HG03108 (cell line): ENCODE results near the gene NR1H4.
"Not testable (repeated sequence)": the region's sequence is repeated elsewhere in the genome, so short reads cannot be mapped to it uniquely, and the experiment has no call there.

ENCODE experiments used
- ATAC-seq: cut with Tn5 transposase; IDR thresholded peaks from one replicate; pipeline ENCODE4 v1.9.1; 2021; ENCODE audit warnings: moderate library complexity; ENCODE audit not compliant: unreplicated experiment

The NR1H4 gene

DNA sequence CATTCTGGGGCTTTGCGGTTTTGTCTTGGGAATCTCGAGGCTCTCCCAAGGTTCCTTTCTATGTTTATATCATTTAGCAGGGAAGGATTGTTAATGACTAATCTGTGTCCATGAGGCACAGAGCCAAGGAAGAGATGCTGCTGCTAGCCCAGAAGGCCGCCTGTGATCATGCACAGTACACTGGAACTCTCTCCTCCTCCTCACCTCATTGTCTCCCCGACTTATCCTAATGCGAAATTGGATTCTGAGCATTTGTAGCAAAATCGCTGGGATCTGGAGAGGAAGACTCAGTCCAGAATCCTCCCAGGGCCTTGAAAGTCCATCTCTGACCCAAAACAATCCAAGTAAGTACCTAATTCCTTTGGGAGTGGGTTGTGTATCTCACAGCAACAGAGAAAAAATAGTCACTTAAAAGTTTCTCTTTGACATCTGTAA, at the start of gene NR1H4:
NR1H4 (plus strand) TSS at position 151 of the 435 bp plus-strand sequence. CDS start 19,458 bp downstream, outside the sequence.
- no peak for ATAC-seq

GRCh38 chr12:100426145-100426544, 47.5 kb upstream of the NR1H4 start:
- ATAC-seq = no peak

DNA sequence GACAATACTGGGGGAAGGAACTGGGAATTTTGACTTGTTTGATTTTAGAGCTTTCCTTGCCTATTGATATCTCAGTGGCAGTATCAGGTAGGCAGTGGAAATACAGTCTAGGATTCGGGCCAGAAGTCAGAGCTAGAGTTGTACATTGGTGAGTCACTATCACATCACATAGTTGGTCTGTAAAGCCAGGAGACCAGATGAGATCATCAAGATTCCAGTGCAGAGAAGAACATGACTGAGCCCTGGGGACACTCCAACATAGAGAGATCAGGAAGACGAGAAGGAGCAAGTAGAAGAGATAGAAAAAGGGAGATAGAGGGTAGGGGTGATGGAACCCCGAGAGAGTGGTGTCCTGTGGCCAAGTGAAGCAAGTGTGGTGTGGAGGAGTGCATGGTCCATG, 46.6 kb upstream of the NR1H4 start:
- no peak for ATAC-seq

DNA sequence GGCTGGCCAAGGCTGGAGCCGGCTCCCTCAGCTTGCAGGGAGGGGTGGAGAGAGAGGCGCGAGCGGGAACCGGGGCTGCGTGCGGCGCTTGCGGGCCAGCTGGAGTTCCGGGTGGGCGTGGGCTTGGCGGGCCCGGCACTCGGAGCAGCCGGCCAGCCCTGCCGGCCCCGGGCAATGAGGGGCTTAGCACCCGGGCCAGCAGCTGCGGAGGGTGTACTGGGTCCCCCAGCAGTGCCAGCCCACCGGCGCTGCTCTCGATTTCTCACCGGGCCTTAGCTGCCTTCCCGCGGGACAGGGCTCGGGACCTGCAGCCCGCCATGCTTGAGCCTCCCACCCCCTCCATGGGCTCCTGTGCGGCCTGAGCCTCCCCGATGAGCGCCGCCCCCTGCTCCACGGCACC, 43.4 kb upstream of the NR1H4 start:
- ATAC-seq = not testable (repeated sequence)

DNA sequence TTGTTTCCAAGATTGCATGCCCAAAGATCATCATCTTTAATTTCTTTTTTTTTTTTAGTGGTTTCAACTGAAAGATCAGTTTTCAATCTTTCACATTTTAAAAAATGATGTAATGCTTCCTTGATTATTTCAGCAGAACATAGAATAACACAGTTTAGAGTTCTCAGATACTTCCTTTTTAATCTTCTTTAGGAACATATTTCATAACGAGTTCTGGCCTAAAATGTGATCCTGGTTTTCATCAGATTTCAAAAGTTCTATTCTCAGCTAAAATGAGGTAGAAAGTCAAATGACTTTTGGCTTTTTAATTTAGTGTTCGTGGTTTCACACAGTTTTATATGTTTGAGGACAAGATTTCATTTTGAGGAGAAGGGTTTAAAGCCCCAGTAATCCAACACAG, 40.0 kb upstream of the NR1H4 start:
- no peak for ATAC-seq

DNA sequence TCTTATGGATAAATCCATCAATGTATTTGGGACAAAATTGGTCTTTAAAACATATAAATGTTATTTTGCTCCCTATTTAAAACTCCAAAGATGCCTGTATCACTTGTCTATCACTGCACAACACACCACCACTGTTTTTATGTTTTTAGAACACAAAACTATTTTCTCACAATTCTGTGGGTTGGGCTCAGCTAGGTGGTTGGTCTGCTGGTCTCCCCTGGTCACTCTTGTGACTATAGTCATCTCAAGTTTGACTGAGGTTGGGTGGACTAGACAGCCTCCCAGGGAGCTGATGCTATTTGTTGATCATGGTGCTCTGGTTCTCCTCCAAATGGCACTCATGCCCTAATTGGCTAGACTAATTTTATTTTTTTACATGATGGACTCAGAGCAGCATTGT, 39.5 kb upstream of the NR1H4 start:
- ATAC-seq = no peak

GRCh38 chr12:100435957-100436356, 37.7 kb upstream of the NR1H4 start:
- ATAC-seq = no peak

DNA sequence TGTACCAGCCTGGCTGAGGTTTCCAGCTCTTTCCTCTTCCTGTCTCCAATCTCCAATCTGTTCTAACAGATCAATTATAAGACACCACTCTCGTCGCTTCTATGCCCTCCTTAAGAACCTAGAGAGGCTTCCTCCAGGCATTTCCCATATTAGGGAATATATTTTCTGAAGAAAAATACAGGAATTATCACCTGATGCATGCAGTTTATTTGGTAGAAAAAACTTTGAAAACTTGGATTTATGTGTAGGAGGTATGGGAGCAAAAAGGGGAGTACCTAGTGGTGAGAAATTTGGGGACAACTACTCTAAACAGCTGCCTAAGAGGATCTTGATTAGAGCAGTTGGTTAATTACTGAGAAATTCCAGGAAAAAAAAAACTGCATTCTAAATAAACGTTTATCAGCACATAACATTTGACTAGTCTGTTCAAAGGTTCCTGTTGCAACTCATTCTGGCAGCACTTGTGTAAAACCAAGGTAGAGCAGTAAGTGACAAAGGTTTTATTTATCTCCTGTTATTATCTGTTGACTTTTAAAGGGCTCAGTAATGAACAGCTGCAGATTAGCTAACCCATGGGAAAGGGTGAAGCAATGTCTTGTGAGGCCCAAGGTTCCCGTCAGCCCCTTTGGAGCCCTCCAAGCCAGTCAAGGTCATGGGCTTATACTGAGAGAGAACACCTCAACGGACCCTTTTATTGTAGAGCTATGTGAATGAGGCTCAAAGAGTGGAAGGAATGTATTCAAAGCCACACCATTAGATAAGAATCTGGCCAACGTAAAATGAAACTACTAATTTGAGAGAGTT, 36.4 kb upstream of the NR1H4 start:
- no peak for ATAC-seq

DNA sequence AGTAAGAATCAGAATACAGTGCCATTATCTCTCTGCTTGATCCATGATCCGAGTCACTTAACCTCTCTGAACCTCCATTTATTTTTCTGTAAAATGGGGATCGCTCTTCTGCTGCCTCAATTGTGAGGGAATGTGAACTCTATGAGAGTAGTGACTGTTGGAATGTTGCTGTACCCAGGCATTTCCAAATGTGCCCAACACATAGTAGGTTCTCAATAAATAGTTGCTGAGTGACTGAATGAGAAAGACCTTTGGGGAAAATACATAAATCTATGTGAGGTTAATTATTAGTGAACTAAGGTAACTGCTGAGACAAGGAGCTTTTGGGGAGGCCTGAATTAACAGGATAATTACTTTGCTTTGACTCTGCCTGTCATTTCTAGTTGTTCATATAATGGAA, 33.9 kb upstream of the NR1H4 start:
- ATAC-seq = no peak

DNA sequence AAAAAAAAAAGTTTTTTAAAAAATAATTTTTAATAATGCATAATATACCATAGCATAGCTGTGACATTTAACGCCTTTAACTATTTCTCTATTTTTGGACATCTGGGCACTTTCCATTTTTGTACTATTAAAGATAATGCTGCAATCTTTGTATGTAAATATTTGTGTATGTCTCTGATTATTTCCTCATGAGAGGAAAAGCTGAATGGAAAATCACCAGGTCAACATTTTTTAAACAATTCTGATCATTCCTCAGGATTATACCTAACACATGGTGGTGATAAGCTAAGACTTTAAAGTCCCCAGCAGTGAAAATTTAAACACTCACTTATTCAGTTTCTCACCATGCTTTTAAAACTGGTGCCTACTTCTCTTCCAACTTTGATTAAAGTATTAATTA, 31.3 kb upstream of the NR1H4 start:
- no peak for ATAC-seq

GRCh38 chr12:100443434-100443833, 30.2 kb upstream of the NR1H4 start:
- ATAC-seq = no peak

DNA sequence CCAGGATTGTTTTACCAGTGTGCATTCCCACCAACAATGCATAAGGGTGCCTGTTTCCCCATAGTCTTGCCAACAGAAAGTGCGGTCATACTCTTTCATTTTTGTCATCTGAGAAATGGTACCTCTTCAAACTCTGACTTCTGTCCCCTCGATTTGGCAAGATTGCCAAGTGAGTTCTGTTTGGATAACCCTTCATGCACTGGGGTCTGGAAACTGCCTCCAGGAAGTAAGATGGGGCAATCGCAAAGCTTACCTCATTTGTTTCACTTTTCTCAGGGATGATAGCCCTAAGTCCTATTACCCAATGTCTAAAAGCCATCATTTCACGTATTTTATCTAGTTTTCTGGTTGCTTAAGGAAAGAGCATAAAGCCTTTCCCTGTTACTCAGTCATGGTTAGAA, 28.6 kb upstream of the NR1H4 start:
- no peak for ATAC-seq

GRCh38 chr12:100447381-100447780, 26.3 kb upstream of the NR1H4 start:
- no peak for ATAC-seq

GRCh38 chr12:100448656-100449055, 25.0 kb upstream of the NR1H4 start:
- no peak for ATAC-seq

- no peak for ATAC-seq
Observed at GRCh38 chr12:100450735-100451134, 22.9 kb upstream of the NR1H4 start.

GRCh38 chr12:100453951-100454350, 19.7 kb upstream of the NR1H4 start:
- no peak for ATAC-seq

DNA sequence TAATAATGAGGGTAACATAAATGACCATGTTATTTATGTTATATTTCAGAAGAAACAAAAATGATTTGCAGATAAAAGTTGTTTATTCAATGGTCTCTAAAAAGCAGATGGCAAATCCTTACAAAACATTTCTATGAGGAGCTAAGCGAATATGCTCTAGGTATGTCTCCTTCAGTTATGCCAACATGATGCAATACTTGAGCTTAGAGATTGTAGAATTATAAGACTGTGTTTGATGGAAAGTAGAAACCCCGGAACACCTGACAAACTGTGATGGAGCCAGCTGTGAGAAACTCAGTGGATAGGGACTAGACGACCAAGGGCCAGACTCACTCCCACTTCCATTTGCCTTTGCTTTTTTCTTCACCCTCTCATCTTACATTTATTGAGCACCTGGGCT, 17.8 kb upstream of the NR1H4 start:
- ATAC-seq = no peak

GRCh38 chr12:100458191-100458590, 15.5 kb upstream of the NR1H4 start:
- no peak for ATAC-seq

DNA sequence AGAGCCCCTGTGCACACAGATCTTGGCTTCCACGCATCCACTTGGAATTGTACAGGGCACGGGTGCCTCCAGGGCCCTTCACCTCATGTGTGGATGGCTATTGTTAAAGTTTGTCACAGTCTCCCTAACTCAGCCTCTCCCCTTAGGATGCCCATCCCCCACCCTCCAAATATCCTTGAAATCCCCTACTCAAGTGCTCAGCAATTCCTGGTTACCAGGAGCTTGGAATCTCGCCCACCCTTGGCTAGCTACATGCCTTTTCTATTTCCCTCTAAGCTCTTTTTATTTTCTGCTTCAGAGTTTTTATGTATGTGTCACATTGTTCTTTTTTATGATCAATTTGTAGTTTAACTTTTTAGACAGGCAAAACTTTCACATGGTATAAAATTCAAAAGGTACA, 13.0 kb upstream of the NR1H4 start:
- no peak for ATAC-seq

DNA sequence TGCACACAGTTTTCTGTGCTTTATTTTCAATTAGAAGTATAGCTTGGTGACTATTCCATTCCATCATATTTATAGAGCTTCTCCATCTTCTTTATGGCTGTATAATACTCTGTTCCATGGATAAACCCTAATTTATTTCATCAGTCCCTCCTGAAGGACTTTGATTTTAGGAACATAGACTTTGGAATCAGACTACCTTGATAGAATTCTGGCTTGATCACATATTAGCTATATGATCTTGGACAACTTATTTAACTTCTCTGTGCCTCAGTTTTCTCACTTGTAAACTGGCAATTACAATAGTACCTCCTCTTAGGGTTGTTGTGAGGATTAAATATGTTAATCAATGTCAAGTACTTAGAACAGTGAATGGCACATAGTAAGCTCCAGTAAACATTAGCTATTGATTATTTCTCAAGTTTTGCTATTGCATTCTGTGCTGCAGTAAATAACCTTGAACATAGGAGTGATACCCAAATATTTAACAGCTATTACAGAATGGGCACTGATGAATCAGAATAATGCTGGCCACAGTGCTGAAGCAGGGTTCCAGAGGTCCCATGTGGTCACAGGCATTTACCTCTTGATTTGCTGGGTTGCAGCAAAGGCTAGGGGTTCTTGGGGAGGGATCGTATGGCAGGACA, 12.2 kb upstream of the NR1H4 start:
- ATAC-seq = no peak

DNA sequence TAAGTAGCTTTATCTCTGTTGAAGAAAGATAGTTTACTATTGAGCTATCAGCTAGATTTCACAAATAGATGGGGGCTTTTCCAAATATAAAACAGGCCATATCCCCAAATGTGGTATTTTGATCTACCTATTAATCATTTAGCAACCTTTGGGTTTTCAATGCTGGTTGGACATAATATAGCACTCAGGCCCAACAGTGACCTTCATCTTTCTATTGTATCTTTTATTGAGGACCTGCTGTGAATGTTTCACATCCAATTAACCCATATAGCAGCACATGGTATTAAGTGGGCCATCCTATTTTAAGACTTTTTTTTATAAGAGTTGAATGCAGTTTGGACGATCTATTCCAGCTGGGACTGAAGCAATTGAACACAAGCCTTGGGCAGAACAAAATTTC, 10.0 kb upstream of the NR1H4 start:
- no peak for ATAC-seq

DNA sequence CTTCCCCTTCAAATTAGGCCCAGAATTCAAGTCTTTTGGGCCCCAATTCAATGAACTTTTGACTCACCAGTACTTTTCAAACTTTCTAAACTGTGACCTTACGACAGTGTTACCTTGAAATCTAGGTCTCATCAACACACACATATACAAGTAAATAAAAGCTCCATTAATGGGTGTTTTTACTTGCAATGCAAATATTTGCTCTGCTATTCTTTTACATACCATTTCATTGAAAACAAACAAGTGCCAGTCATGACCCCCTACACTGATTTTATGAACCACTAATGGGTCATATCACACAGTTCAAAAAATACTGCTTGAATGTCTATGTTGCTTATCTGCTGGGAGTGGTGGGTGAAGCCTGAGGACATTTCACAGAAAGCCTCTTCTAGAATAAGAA, 9.1 kb upstream of the NR1H4 start:
- no peak for ATAC-seq

GRCh38 chr12:100468126-100468525, 5.5 kb upstream of the NR1H4 start:
- no peak for ATAC-seq
